T-cell (primary cell): ENCODE data around the gene OXCT1. TPM values are rescaled to one million over a fixed set of nuclear protein-coding genes. Genes with fewer than 3 reads are reported as not detected.

Source experiments
- ATAC-seq, 4 experiments: fragments of 200-7000 bp in 3 of 4; fragments of 150-1000 bp in 1 of 4; cut with Tn5 transposase; replicated peaks in 1 of 4; 1 replicate in 3 of 4; 2 replicates in 1 of 4; pipeline ENCODE4 v1.10.0; 2021; ENCODE audit warnings: moderate library complexity in 3 of 4, mild to moderate bottlenecking in 2 of 4, moderate number of reproducible peaks in 1 of 4
- CTCF ChIA-PET, 2 donors: fragments of 300-600 bp; sonication (Branson Sonifier 250); formaldehyde crosslinking; loops; one replicate each; lab custom pipeline; 2022; ENCODE audit warnings: antibody characterized with exemption in 2 of 2; lab: Charles Lee
- POLR2A ChIA-PET, 2 donors: fragments of 300-600 bp; sonication (Branson Sonifier 250); formaldehyde crosslinking; loops; one replicate each; lab custom pipeline; 2022; ENCODE audit warnings: antibody characterized with exemption in 2 of 2; lab: Charles Lee
- DNase-seq, 35 experiments: peaks; one replicate each; pipeline versions ENCODE4 v3.0.0 to v3.0.0-alpha.2; 2013 to 2023
- H3K27ac ChIP-seq: one replicate; pipeline ENCODE4 v1.5.1; 2013; ENCODE audit warnings: low read length
- H3K27me3 ChIP-seq, 2 experiments: replicated peaks in 1 of 2; 1 replicate in 1 of 2; 2 replicates in 1 of 2; pipeline versions ENCODE4 v1.6.1 to v1.7.0; 2013; ENCODE audit warnings: low read length in 1 of 2, mixed read lengths in 1 of 2; ENCODE audit not compliant: control insufficient read depth in 2 of 2, insufficient read depth in 2 of 2; ENCODE audit errors: extremely low read depth in 1 of 2
- H3K36me3 ChIP-seq, 2 donors: 1 replicate in 1 of 2; 2 replicates in 1 of 2; pipeline versions ENCODE4 v1.6.1 to v1.7.0; 2013; ENCODE audit warnings: low read length in 1 of 2; ENCODE audit not compliant: control insufficient read depth in 2 of 2, insufficient read depth in 1 of 2; ENCODE audit errors: extremely low read depth in 1 of 2
- H3K4me1 ChIP-seq, 2 experiments: 1 replicate in 1 of 2; 2 replicates in 1 of 2; pipeline versions ENCODE4 v1.6.1 to v1.7.0; 2013; ENCODE audit warnings: low read length in 2 of 2, mixed read lengths in 1 of 2; ENCODE audit not compliant: insufficient read depth in 2 of 2, control insufficient read depth in 1 of 2; ENCODE audit errors: extremely low read depth in 1 of 2
- H3K4me3 ChIP-seq, 2 donors: 1 replicate in 1 of 2; 2 replicates in 1 of 2; pipeline versions ENCODE4 v1.5.1 to v1.7.0; 2013; ENCODE audit warnings: mild to moderate bottlenecking in 2 of 2, low read length in 1 of 2, moderate library complexity in 1 of 2; ENCODE audit not compliant: control insufficient read depth in 1 of 2; ENCODE audit errors: extremely low read depth in 1 of 2
- H3K9me3 ChIP-seq: 2 replicates; pipeline ENCODE4 v1.7.0; 2013
- H3K27ac Mint-ChIP-seq, 2 donors: one replicate each; pipeline ENCODE4 v1.8.0; 2020 to 2021; ENCODE audit warnings: mild to moderate bottlenecking in 2 of 2, mixed read lengths in 2 of 2
- H3K27me3 Mint-ChIP-seq, 2 donors: one replicate each; pipeline ENCODE4 v1.8.0; 2021 to 2022; ENCODE audit warnings: mixed read lengths in 2 of 2
- H3K36me3 Mint-ChIP-seq: one replicate; pipeline ENCODE4 v1.8.0; 2021; ENCODE audit warnings: mixed read lengths
- H3K4me1 Mint-ChIP-seq, 3 donors: one replicate each; pipeline ENCODE4 v1.8.0; 2020 to 2022; ENCODE audit warnings: mixed read lengths in 3 of 3, mild to moderate bottlenecking in 1 of 3
- H3K4me3 Mint-ChIP-seq, 3 donors: one replicate each; pipeline ENCODE4 v1.8.0; 2020 to 2022; ENCODE audit warnings: mild to moderate bottlenecking in 3 of 3, mixed read lengths in 3 of 3, moderate library complexity in 3 of 3
- H3K9me3 Mint-ChIP-seq, 3 donors: one replicate each; pipeline ENCODE4 v1.8.0; 2020 to 2022; ENCODE audit warnings: mixed read lengths in 3 of 3
- WGBS: methylation state at CpG from one replicate; pipeline ENCODE4 v1.1.5; 2013; ENCODE audit warnings: missing lambda C conversion rate; ENCODE audit not compliant: insufficient coverage; 5-methylcytosine and 5-hydroxymethylcytosine counted together
- total RNA-seq, 35 experiments: library from RNA in 6 of 35; stranded (reverse) in 6 of 35; fragments of 120-200 nt in 1 of 35; gene quantifications; one replicate each; pipeline versions ENCODE4 v1.2.1 to v1.2.4 and lab custom pipeline; 2013 to 2026

Gene OXCT1
- total RNA-seq, 5 donors from 2014 or later (not counting 1 experiment from before 2014, with no cell fraction given): 24.7 to 26.5 (median 26.0) TPM

DNA sequence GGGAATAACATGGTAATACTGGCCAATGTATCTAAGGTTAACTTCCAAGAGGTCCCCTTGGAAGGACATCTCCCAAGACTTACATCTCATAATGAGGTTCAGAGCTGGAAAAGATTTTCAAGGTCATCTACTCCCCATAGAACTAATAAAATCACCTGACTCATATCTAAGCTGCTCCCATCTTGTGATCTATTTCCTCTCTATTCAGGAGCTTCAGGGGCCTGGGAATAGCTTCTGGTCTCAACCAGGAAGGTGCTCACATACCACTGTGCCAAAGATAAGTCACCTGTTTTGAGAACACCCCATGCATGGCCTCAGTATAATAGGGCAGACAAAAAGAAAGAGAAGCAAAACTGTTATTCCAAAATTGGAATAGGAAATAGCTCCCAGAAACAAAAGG is 74.2 kb downstream of the OXCT1 start:
- no peaks in the 10 kb centered on the region for H3K27me3 Mint-ChIP-seq
- CTCF ChIA-PET: interaction anchor here in 1 of 2 donors (0.6 kb wide), 1 partner anchor 821 kb away, joined by 3 read pairs; no protein-coding TSS in a partner anchor
- Histone ChIP-seq H3K27me3 (no peaks in the 10 kb centered on the region), H3K36me3 (peaks cover 2 to 54% of the 10 kb centered on the region in 2 donors), H3K9me3 (no peaks in the 10 kb centered on the region), H3K27ac (no peak overlapping the region), H3K4me3 (no peak overlapping the region), H3K4me1 (no peaks in the 10 kb centered on the region)
- H3K9me3 Mint-ChIP-seq: no peaks in the 10 kb centered on the region
- H3K4me1 Mint-ChIP-seq: peaks cover 0 to 4% (median 0%) of the 10 kb centered on the region in 3 donors
- no peak overlapping the region for H3K27ac Mint-ChIP-seq
- POLR2A ChIA-PET: interaction anchor here (0.6 kb wide), 2 partner anchors 41 to 104 kb away, joined by 4 to 5 read pairs; no protein-coding TSS in a partner anchor
- ATAC-seq: no peak
- no peak for DNase-seq
- H3K36me3 Mint-ChIP-seq: peaks cover 61% of the 10 kb centered on the region
- H3K4me3 Mint-ChIP-seq: no peak overlapping the region

DNA sequence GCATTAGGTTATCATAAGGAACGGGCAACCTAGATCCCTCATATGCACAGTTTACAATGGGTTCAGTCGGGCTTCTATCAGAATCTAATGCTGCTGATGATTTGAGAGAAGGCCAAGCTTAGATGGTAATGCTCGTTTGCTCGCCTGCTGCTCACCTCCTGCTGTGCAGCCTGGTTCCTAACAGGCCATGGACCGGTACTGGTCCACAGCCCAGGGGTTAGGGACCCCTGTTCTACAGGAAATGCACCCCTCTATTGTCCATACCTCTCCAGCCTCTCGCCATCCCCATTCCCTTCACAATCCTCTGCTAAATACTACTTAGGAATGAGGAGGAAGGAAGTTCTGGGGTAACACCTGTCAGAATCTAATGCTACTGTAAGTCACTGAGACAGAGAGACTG is 75.1 kb downstream of the OXCT1 start:
- Mint-ChIP-seq H3K9me3 (no peaks in the 10 kb centered on the region), H3K27me3 (no peaks in the 10 kb centered on the region), H3K4me1 (peaks cover 0 to 4% (median 2%) of the 10 kb centered on the region in 3 donors), H3K36me3 (peaks cover 51% of the 10 kb centered on the region), H3K27ac (no peak overlapping the region), H3K4me3 (no peak overlapping the region)
- ChIA-PET CTCF (no interaction called here), POLR2A (no interaction called here)
- H3K4me3 ChIP-seq: no peak overlapping the region
- H3K27ac ChIP-seq: no peak overlapping the region
- no peaks in the 10 kb centered on the region for H3K4me1 ChIP-seq
- H3K9me3 ChIP-seq: no peaks in the 10 kb centered on the region
- no CpG with 5 or more reads among the region's 6 CpGs for WGBS
- DNase-seq: no peak
- H3K36me3 ChIP-seq: peaks cover 2 to 46% of the 10 kb centered on the region in 2 donors
- no peak for ATAC-seq
- no peaks in the 10 kb centered on the region for H3K27me3 ChIP-seq

DNA sequence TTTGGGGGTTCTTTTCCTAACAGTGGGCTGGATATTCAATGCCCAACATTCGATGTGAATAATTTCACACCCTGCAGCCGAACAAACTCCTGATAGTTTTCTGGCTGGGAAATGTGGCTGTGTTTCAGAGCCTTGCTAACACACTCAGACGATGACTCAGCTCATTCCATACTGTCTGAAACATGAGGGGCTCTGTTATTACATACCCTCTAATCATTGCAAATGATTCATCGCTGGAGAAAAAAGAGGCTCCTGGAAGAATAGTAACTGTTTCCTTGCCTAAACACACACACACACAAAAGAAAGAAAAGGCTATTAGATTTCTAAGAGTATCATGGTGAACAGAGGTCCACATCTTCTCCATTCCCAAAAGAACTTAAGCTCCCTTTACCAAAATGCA is 75.8 kb downstream of the OXCT1 start:
- peaks cover 2 to 41% of the 10 kb centered on the region in 2 donors for H3K36me3 ChIP-seq
- H3K4me1 ChIP-seq: no peaks in the 10 kb centered on the region
- ChIA-PET CTCF (no interaction called here), POLR2A (no interaction called here)
- Mint-ChIP-seq H3K9me3 (no peaks in the 10 kb centered on the region), H3K27me3 (no peaks in the 10 kb centered on the region), H3K4me1 (peaks cover 0 to 6% (median 4%) of the 10 kb centered on the region in 3 donors), H3K4me3 (no peak overlapping the region), H3K36me3 (peaks cover 45% of the 10 kb centered on the region), H3K27ac (no peak overlapping the region)
- ATAC-seq (no peak), DNase-seq (no peak)
- H3K27ac ChIP-seq: no peak overlapping the region
- WGBS: no CpG with 5 or more reads among the region's 4 CpGs
- no peaks in the 10 kb centered on the region for H3K27me3 ChIP-seq
- no peaks in the 10 kb centered on the region for H3K9me3 ChIP-seq
- no peak overlapping the region for H3K4me3 ChIP-seq

DNA sequence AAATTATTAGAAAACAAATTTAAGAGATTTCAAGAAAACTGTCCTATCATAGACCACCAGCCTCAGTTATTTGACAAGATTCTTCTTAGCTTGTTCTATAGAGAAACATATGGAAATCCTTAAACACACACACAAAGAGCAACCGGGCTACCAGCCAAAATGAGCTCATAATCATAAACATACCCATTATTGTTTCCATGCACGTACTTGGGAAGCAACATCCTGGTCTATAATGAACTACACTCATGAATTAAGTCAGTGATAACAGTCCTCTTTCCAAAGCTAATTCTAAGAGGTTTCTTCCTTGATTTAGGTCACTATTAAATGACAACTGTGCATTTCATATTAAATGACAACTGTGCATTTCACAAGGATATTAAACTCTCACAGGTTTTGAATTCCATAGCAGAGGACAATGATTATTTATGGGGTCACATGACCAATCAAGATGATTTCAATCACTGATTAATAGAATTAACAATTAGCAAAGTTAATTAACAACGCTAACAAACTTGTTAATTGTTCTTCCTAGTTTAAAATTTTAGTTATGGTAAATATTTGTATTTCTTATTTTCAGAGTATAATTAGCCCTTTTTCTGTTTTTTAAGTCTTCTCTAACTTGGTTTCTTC is 77.0 kb downstream of the OXCT1 start:
- H3K4me1 Mint-ChIP-seq: peaks cover 0 to 8% (median 6%) of the 10 kb centered on the region in 3 donors
- ChIA-PET POLR2A (no interaction called here), CTCF (no interaction called here)
- no peak for ATAC-seq
- no peaks in the 10 kb centered on the region for H3K27me3 Mint-ChIP-seq
- Histone ChIP-seq H3K4me1 (no peaks in the 10 kb centered on the region), H3K9me3 (no peaks in the 10 kb centered on the region), H3K27me3 (no peaks in the 10 kb centered on the region), H3K36me3 (peaks cover 2 to 32% of the 10 kb centered on the region in 2 donors), H3K4me3 (no peak overlapping the region), H3K27ac (no peak overlapping the region)
- no peak overlapping the region for H3K4me3 Mint-ChIP-seq
- H3K36me3 Mint-ChIP-seq: peaks cover 46% of the 10 kb centered on the region
- WGBS: 100% methylated on average over 1 of the region's 3 CpGs
- H3K9me3 Mint-ChIP-seq: no peaks in the 10 kb centered on the region
- no peak overlapping the region for H3K27ac Mint-ChIP-seq
- no peak for DNase-seq

DNA sequence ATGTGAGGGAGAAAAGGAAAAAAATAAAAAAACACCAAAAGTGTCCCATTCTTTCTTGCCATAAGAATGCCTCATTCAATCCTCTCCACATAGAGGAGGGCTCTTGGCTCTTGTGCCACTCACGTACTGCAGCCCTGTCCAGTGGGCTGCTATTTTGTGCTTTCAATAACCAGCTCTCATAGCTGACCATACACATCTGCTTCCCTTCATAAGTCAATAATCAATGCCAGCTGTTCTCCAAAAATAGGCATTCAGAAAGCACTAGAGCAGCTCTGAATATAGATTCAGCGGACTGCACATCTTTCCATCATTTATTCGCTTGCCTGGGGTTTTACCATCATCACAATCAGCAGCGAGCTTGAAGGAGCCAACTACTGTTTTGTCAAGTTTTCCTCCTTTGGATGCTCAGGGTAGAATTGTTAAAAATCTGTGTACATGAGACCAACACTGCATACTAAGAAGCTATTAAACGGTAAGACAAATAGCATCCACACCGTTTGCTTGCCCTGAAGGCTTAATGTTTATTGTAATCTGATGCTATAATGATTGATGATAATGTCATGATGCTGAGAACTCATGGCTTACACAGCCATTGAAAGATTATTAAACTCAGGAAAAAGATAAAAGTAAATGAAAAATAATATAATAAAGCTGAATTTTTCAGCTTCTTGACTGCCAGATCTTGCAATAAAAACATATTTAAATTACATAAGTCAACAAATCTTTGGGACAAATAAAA is 80.0 kb downstream of the OXCT1 start:
- Histone ChIP-seq H3K27ac (no peak overlapping the region), H3K9me3 (no peaks in the 10 kb centered on the region), H3K36me3 (peaks cover under 1 to 23% of the 10 kb centered on the region in 2 donors), H3K27me3 (no peaks in the 10 kb centered on the region), H3K4me3 (no peak overlapping the region), H3K4me1 (no peaks in the 10 kb centered on the region)
- Mint-ChIP-seq H3K4me3 (no peak overlapping the region), H3K9me3 (no peaks in the 10 kb centered on the region), H3K4me1 (peaks cover 6 to 10% (median 8%) of the 10 kb centered on the region in 3 donors), H3K36me3 (peaks cover 47% of the 10 kb centered on the region), H3K27me3 (no peaks in the 10 kb centered on the region), H3K27ac (no peak overlapping the region)
- ATAC-seq (no peak), DNase-seq (no peak)
- CTCF ChIA-PET: no interaction called here
- POLR2A ChIA-PET: interaction anchor here in 1 of 2 donors (0.6 kb wide), 1 partner anchor 1973 kb away, joined by 7 read pairs; no protein-coding TSS in a partner anchor
- WGBS: 100% methylated on average over 1 of the region's 6 CpGs

DNA sequence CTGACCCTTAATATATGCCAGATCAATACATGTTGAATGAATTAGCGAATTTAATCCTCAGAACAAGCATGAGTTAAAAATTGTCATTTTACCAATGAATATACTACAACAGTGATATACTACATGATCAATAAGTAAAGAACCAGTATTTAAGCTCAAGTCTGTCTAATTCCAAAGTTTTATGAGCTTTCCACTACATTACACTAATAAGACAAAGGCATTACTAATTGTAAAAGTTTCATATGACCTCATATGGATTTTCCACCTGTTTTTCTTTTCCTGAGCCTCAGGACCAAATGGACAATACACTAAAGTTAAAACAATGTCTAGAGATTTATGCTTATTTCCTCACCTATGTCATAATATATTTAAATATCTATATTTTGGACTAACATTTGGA is 80.8 kb downstream of the OXCT1 start:
- no peak overlapping the region for H3K4me3 Mint-ChIP-seq
- ChIA-PET CTCF (no interaction called here), POLR2A (no interaction called here)
- H3K9me3 Mint-ChIP-seq: no peaks in the 10 kb centered on the region
- H3K4me1 Mint-ChIP-seq: peaks cover 6 to 10% (median 8%) of the 10 kb centered on the region in 3 donors
- no peaks in the 10 kb centered on the region for H3K27me3 Mint-ChIP-seq
- no peak overlapping the region for H3K4me3 ChIP-seq
- peaks cover 43% of the 10 kb centered on the region for H3K36me3 Mint-ChIP-seq
- H3K36me3 ChIP-seq: peaks cover 0 to 17% of the 10 kb centered on the region in 2 donors
- no peaks in the 10 kb centered on the region for H3K9me3 ChIP-seq
- H3K4me1 ChIP-seq: no peaks in the 10 kb centered on the region
- no peak overlapping the region for H3K27ac ChIP-seq
- ATAC-seq (no peak), DNase-seq (no peak)
- H3K27me3 ChIP-seq: no peaks in the 10 kb centered on the region
- WGBS: no CpG with 5 or more reads among the region's 1 CpG
- no peak overlapping the region for H3K27ac Mint-ChIP-seq
